SJSA1 (cell line): Measurements from ENCODE around the gene FBLN7. TPM values are rescaled to one million over a fixed set of nuclear protein-coding genes. Genes with fewer than 3 reads are reported as not detected.

Experiments used
- DNase-seq, 2 experiments: peaks; one replicate each; pipeline ENCODE4 v3.0.0-alpha.2; 2015 to 2020; ENCODE audit warnings: low spot score in 2 of 2, low read depth in 1 of 2
- H3K27ac ChIP-seq: fragments of 250-450 bp; sonication (Bioruptor Pico); 2 replicates; pipeline ENCODE4 v1.5.1; 2020; ENCODE audit warnings: mild to moderate bottlenecking, moderate library complexity
- H3K27me3 ChIP-seq: fragments of 250-450 bp; sonication (Bioruptor Pico); replicated peaks from 2 replicates; pipeline ENCODE4 v1.5.1; 2020; ENCODE audit warnings: mild to moderate bottlenecking, moderate library complexity
- H3K36me3 ChIP-seq: fragments of 250-450 bp; sonication (Bioruptor Pico); 2 replicates; pipeline ENCODE4 v1.5.1; 2020; ENCODE audit warnings: mild to moderate bottlenecking
- H3K4me1 ChIP-seq: fragments of 250-450 bp; sonication (Bioruptor Pico); replicated peaks from 2 replicates; pipeline ENCODE4 v1.6.1; 2021; ENCODE audit warnings: mild to moderate bottlenecking
- H3K4me3 ChIP-seq: fragments of 250-450 bp; sonication (Bioruptor Pico); 2 replicates; pipeline ENCODE4 v1.5.1; 2020; ENCODE audit warnings: mild to moderate bottlenecking
- H3K9me3 ChIP-seq: fragments of 250-450 bp; sonication (Bioruptor Pico); replicated peaks from 2 replicates; pipeline ENCODE4 v1.5.1; 2020; ENCODE audit warnings: mild to moderate bottlenecking
- total RNA-seq: library from RNA; depleted of rRNA; stranded (reverse); fragments of >200 nt; shearing (Covaris generic); gene quantifications from 2 replicates; pipeline ENCODE4 v1.2.3, GENCODE V29; 2014

The FBLN7 gene
- total RNA-seq, 1 experiment from 2014 or later, result not detected

DNA sequence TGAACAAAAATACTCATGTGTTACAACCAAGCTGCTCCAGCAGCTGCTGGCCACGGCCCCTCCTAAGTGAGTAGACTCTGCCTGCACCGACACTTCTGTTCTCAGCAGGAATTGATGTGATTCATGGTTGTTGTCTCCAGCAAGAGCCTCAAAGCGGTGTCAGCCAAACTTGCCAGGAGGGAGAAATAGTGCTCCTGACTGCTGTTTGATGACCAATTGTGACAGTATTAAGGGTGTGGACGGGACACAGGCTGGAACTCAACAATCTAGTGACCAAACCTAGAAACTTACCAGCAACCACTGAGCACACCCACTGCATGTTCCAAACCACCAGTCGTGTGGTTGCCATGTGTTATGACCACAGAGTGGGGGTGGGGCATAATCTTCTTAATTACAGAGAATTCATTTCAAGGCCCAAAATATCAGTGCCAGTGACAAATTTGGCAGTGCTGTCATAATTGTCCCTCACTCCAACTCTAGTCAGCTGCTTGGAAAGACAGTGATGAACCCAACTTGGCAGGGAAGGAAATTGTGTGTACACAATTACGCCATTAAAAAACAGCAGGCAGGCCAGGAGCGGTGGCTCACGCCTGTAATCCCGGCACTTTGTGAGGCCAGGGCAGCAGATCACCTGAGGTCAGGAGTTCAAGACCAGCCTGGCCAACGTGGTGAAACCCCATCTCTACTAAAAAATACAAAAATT lies 30.4 kb downstream of the FBLN7 start:
- H3K27me3 ChIP-seq, result peaks cover 7% of the 10 kb centered on the region
- H3K4me1 ChIP-seq, result no peaks in the 10 kb centered on the region
- H3K27ac ChIP-seq, result no peak overlapping the region
- DNase-seq, result no peak
- no peak overlapping the region for H3K4me3 ChIP-seq
- no peaks in the 10 kb centered on the region for H3K36me3 ChIP-seq
- H3K9me3 ChIP-seq, result no peaks in the 10 kb centered on the region

DNA sequence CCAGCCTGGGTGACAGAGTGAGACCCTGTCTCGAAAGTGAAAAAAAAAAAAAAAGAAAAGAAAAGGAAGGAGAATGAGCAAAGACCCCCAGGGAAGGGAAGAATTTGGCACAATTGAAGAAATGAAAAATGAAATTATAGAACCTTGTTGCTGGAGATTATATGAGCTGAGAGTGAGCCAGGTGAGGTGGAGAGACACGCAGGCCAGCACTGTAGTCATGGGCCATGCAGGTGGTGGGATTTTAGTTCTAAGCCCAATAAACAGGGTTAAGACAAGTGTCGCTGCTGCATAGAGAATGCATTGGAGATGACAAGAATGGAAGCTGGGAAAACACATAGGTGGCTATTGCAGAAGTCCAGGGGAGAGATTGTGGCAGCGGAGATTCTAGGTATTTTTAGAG lies 32.3 kb downstream of the FBLN7 start:
- no peak for DNase-seq
- Histone ChIP-seq H3K4me3 (no peak overlapping the region), H3K9me3 (no peaks in the 10 kb centered on the region), H3K27ac (no peak overlapping the region), H3K36me3 (no peaks in the 10 kb centered on the region), H3K4me1 (no peaks in the 10 kb centered on the region), H3K27me3 (peaks cover 7% of the 10 kb centered on the region)

DNA sequence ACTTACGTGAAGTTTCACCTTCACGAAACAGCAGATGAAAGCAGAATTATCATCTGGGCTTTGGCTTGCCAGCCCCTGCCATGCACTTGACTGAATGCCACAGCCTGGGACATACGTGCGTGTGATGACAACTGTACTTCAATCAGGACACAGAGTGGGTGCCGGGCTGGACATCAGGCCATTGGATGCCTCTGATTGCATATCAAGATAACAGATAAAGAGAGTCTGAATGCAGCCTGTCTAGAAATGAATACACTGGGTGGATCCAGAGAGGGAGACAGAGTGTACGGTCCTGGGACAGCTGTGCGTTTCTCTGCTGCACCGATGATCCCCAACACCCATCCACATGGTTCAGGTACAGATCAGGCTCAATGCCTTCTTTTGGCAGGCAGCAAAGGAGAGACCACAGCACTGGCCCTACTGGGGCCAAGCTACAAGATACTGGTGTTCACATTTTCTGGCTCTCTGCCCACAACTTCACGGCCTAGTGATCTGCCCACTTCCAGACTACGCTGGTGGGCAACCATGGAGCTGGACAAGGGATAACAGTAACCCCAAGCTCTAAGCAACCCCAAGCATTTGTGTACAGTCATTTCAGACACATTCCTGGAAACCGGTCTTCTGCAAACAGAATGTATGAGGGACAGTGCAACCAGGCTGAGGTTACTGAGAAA lies 35.6 kb downstream of the FBLN7 start:
- Histone ChIP-seq H3K4me3 (no peak overlapping the region), H3K9me3 (no peaks in the 10 kb centered on the region), H3K36me3 (no peaks in the 10 kb centered on the region), H3K4me1 (no peaks in the 10 kb centered on the region), H3K27me3 (peaks cover 4% of the 10 kb centered on the region), H3K27ac (no peak overlapping the region)
- DNase-seq, result no peak

DNA sequence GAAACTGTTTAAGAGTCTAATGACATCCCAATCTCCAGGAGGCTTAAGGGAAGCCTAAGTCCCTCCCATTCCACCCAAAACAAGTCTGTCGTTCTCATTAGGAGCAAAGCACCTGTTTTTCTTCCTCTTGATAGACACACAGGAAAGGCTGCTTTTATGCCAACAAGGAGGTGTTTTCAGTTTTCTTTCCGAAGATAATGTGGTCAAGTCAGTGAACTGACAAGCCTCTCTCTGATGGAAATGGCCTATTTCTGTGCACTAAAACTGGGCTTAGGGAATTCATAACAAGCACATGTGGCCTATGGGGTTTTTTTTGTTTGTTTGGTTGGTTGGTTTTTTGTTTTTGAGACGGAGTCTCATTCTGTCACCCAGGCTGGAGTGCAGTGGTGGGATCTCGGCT lies 36.2 kb downstream of the FBLN7 start:
- no peaks in the 10 kb centered on the region for H3K4me1 ChIP-seq
- H3K4me3 ChIP-seq, result no peak overlapping the region
- no peaks in the 10 kb centered on the region for H3K9me3 ChIP-seq
- peaks cover 4% of the 10 kb centered on the region for H3K27me3 ChIP-seq
- no peak for DNase-seq
- no peaks in the 10 kb centered on the region for H3K36me3 ChIP-seq
- H3K27ac ChIP-seq, result no peak overlapping the region

DNA sequence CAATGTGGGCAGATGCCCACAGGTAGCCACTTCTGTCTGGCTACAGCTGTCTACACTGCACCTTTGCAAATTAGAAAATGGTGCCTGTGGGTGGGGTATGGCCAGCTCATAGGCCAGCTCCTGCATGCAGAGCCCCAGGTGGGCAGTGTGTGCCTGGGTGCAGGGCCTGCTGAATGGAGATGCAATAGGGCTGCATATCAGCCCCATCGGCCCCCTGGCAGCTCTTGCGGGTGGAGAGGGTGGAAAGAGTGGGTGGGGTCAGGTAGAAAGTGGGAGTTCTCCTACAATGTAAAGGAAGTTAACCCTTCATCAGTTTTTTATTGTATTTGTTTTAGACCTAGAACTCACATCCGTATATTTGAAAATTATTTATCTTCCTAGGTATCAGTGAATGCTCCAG lies 37.1 kb downstream of the FBLN7 start:
- Histone ChIP-seq H3K36me3 (no peaks in the 10 kb centered on the region), H3K27ac (no peak overlapping the region), H3K4me1 (no peaks in the 10 kb centered on the region), H3K9me3 (no peaks in the 10 kb centered on the region), H3K27me3 (peaks cover 8% of the 10 kb centered on the region), H3K4me3 (no peak overlapping the region)
- DNase-seq, result no peak

DNA sequence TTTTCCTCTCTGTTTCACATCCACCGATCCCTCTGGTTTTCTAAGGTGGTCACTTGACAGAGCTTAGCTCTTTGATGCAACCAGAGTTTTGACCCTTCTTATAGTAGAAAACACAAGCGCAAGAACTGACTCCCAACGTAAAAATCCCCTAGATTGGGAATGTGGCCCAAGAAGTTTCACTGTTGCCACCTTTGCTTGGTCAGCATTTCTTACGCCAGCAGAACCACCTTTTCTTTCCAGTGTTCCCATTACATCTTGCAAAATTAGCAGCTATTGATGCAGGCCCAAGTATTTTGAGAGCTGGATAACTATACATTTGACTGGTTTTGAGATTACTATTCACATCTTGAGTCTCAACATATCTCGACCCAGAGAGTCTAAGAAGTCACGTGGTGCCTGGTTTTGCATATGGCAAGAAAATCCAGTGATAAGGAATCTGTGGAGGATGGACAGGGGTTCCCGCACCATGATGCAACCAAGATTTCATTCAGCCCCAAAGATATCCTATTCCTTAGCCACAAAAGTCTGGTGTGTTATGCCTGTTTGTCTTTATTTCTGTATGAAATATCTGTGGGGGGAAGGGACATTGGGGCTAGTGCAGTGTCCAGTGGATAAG lies 37.9 kb downstream of the FBLN7 start:
- Histone ChIP-seq H3K27me3 (peaks cover 8% of the 10 kb centered on the region), H3K36me3 (no peaks in the 10 kb centered on the region), H3K9me3 (no peaks in the 10 kb centered on the region), H3K4me3 (no peak overlapping the region), H3K4me1 (no peaks in the 10 kb centered on the region), H3K27ac (no peak overlapping the region)
- no peak for DNase-seq

DNA sequence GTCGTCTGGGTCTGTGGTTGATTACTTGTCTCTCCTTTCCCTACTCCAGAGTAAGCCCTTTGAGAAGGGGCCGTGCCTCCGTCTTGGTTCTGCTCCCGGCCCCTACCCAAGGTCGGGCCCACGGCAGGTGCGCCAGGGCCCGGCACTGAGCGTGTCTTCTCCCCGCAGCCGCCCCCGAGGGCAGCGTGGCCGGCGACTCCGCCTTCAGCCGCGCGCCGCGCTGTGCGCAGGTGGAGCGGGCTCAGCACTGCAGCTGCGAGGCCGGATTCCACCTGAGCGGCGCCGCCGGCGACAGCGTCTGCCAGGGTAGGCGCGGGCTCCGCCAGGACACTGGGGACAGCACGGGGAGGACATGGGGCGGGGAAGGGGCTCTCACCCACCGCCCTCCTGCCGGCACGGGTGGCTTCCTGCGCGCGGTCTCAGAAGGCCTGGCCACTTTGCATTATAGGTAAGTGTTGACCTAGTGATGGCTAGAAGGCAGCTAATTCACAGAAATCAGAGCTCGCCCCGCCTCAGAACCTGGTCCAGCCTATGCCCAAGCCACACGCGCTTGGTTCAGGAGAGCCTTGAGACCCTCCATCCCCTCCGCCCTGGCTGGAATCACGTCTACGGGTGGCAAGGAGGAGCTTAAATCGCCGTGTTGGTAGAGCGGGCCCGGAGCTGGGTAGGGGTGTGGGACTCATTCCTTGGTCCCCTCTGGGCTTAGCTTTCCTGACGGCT lies 43.5 kb downstream of the FBLN7 start:
- Histone ChIP-seq H3K9me3 (no peaks in the 10 kb centered on the region), H3K4me1 (no peaks in the 10 kb centered on the region), H3K27me3 (peaks cover 4% of the 10 kb centered on the region; the same call in 1 of the 2 replicates), H3K4me3 (no peak overlapping the region), H3K36me3 (no peaks in the 10 kb centered on the region), H3K27ac (no peak overlapping the region)
- DNase-seq, result no peak

DNA sequence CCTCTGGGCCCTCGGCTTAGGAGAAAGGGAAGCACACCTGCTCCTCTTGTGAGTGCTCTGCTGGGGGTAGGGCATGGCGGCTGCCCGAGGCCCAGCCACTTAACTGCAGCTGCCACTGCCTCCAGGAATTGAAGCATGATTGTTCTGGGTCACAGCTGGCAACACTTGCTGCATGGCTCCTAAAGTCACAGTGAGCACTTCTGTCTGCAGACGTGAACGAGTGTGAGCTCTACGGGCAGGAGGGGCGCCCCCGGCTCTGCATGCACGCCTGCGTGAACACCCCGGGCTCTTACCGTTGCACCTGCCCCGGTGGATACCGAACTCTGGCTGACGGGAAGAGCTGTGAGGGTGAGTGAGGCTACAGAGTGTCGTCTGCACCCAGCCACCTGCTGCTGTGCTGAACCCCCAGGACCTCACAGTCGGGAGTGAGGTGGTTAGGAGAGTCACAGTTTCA lies 44.4 kb downstream of the FBLN7 start:
- Histone ChIP-seq H3K27ac (no peak overlapping the region), H3K9me3 (no peaks in the 10 kb centered on the region), H3K4me1 (no peaks in the 10 kb centered on the region), H3K27me3 (peaks cover 4% of the 10 kb centered on the region; the same call in 1 of the 2 replicates), H3K4me3 (no peak overlapping the region), H3K36me3 (no peaks in the 10 kb centered on the region)
- no peak for DNase-seq

DNA sequence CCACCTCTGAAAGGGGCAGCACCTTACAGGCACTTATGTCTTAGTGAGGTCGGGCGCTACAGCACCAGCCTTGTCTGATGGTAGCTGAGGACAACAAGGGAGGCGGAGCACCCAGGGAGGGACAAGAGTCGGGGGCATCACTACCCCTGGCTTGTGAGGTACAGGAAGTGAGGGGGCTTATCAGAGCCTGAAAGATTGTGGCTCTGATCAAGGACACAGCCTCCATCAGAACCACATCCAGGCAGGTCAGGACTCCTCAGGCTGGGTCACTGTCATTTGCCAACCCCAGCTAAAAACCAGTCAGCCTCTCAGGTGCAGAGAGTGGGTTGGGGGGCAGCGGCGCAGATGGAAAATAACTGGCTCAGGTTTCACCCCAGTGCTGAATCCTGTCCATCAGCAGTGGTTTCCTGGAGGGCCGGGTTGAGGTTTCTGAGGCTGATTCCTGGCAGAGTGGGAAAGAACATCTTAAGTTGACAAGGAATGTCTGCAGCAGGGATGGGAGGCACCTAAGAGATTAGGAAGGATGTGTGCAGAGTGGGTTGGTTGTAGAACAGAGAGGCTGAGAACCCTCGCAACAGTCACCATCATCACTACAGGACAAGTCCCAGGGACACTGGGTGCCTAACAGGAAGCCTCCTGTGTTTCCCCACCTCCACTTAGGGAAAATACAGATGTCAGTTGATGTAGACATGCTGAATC lies 45.3 kb downstream of the FBLN7 start:
- H3K27me3 ChIP-seq, result peaks cover 4% of the 10 kb centered on the region; the same call in 1 of the 2 replicates
- no peak overlapping the region for H3K27ac ChIP-seq
- no peak for DNase-seq
- H3K9me3 ChIP-seq, result no peaks in the 10 kb centered on the region
- H3K4me3 ChIP-seq, result no peak overlapping the region
- H3K36me3 ChIP-seq, result no peaks in the 10 kb centered on the region
- H3K4me1 ChIP-seq, result no peaks in the 10 kb centered on the region

DNA sequence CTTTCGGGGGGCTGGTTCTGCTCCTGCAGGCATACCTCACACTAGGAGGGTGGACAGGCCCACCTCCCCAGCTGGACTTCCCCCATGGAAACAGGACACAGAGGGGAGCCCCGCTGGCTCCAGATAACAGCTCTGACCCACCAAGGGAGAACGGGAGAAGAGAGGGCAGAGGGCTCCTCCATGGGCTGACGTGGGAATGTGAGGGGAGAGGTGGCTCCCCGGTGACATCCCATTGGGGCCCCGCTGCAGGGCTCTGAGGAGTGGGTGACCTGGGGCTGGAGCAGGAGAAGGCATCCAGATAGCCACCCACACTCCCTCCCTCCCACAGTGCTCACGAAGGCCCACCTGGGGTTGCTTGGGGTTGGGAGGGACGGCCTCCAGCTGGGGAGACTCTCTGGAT lies 45.9 kb downstream of the FBLN7 start:
- no peak for DNase-seq
- no peaks in the 10 kb centered on the region for H3K9me3 ChIP-seq
- no peaks in the 10 kb centered on the region for H3K4me1 ChIP-seq
- H3K27ac ChIP-seq, result no peak overlapping the region
- no peak overlapping the region for H3K4me3 ChIP-seq
- H3K27me3 ChIP-seq, result peaks cover 4% of the 10 kb centered on the region; the same call in 1 of the 2 replicates
- H3K36me3 ChIP-seq, result no peaks in the 10 kb centered on the region

DNA sequence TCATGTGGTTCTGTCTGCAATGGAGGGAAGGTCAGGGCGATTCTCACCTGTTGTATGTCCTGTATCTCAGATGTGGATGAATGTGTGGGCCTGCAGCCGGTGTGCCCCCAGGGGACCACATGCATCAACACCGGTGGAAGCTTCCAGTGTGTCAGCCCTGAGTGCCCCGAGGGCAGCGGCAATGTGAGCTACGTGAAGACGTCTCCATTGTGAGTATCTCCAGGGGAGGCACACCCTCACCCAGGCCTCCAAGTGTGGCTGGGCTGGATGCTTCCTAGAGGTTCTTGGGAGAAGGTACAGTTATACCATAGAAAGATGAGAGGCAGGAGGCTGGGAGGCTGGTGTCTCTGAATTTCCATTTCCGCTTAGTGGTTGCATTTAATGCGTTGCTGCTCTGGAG lies 46.9 kb downstream of the FBLN7 start:
- H3K9me3 ChIP-seq, result no peaks in the 10 kb centered on the region
- H3K36me3 ChIP-seq, result no peaks in the 10 kb centered on the region
- H3K4me3 ChIP-seq, result no peak overlapping the region
- no peaks in the 10 kb centered on the region for H3K4me1 ChIP-seq
- no peak overlapping the region for H3K27ac ChIP-seq
- H3K27me3 ChIP-seq, result peaks cover 10% of the 10 kb centered on the region; the same call in 1 of the 2 replicates
- no peak for DNase-seq

DNA sequence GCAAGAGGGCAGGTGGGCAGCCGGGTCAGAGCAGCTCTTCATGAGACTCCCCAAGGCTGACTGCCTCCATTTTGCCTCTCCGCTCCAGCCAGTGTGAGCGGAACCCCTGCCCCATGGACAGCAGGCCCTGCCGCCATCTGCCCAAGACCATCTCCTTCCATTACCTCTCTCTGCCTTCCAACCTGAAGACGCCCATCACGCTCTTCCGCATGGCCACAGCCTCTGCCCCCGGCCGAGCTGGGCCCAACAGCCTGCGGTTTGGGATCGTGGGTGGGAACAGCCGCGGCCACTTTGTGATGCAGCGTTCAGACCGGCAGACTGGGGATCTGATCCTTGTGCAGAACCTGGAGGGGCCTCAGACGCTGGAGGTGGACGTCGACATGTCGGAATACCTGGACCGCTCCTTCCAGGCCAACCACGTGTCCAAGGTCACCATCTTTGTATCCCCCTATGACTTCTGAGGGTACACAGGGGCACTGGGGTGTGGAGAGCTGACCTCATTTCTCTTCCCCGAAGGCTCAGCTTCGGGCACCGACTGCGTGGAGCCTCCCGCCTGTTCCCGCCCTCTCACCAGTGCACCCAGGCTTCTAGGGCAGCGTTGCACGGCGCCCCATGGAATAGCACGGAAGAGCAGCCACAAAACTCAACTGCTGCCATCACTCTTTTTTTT lies 49.0 kb downstream of the FBLN7 start:
- no peak for DNase-seq
- Histone ChIP-seq H3K27ac (no peak overlapping the region), H3K36me3 (no peaks in the 10 kb centered on the region), H3K4me3 (no peak overlapping the region), H3K4me1 (no peaks in the 10 kb centered on the region), H3K9me3 (no peaks in the 10 kb centered on the region), H3K27me3 (peaks cover 10% of the 10 kb centered on the region; the same call in 1 of the 2 replicates)
